Urinary bladder (tissue), 4 donors: ENCODE results near the gene ICAM2. TPM values are rescaled to one million over a fixed set of nuclear protein-coding genes. Genes with fewer than 3 reads are reported as not detected.
A peak's percentile ranks its signal among the peaks of the same experiment; 100 is the strongest.
"Not testable (repeated sequence)": the region's sequence is repeated elsewhere in the genome, so short reads cannot be mapped to it uniquely, and the experiment has no call there.

Experiments used
- DNase-seq: peaks from one replicate; pipeline ENCODE4 v3.0.0-alpha.2; 2015; ENCODE audit errors: extremely low spot score
- H3K27ac ChIP-seq: one replicate; pipeline ENCODE4 v1.5.1; 2013; ENCODE audit warnings: low read depth, mild to moderate bottlenecking, moderate library complexity
- H3K36me3 ChIP-seq: one replicate; pipeline ENCODE4 v1.6.1; 2013; ENCODE audit warnings: mild to moderate bottlenecking, moderate library complexity; ENCODE audit not compliant: insufficient read depth
- H3K4me1 ChIP-seq: one replicate; pipeline ENCODE4 v1.6.1; 2013; ENCODE audit warnings: mild to moderate bottlenecking, moderate library complexity; ENCODE audit not compliant: insufficient read depth
- H3K4me3 ChIP-seq: one replicate; pipeline ENCODE4 v1.5.1; 2013; ENCODE audit warnings: low read depth, low read length
- WGBS: extraction: QIAGEN DNeasy Blood & Tissue Kit; methylation state at CpG from one replicate; pipeline ENCODE4 v1.1.7; 2013; 5-methylcytosine and 5-hydroxymethylcytosine counted together
- polyA plus RNA-seq: library from polyadenylated mRNA; stranded (reverse); fragments of 200-250 nt; gene quantifications from one replicate; pipeline ENCODE4 v1.2.3, GENCODE V29; 2013
- total RNA-seq: library from RNA; depleted of rRNA; stranded (reverse); fragments of >200 nt; gene quantifications from one replicate; pipeline ENCODE4 v1.2.3, GENCODE V29; 2014
- donor health status: healthy with polysubstance abuse.
- donor health status: healthy.

Gene ICAM2
- total and polyA plus RNA-seq, 2 donors, result 29.0 to 38.3 TPM

GRCh38 chr17:64009571-64010402, 10.6 kb downstream of the ICAM2 start:
- Histone ChIP-seq H3K4me3 (no peak overlapping the region), H3K27ac (peak overlapping the region; percentile 65), H3K4me1 (no peaks in the 10 kb centered on the region), H3K36me3 (no peaks in the 10 kb centered on the region)
- WGBS, result 62% methylated on average over 8 of the region's 8 CpGs
- no peak for DNase-seq

DNA sequence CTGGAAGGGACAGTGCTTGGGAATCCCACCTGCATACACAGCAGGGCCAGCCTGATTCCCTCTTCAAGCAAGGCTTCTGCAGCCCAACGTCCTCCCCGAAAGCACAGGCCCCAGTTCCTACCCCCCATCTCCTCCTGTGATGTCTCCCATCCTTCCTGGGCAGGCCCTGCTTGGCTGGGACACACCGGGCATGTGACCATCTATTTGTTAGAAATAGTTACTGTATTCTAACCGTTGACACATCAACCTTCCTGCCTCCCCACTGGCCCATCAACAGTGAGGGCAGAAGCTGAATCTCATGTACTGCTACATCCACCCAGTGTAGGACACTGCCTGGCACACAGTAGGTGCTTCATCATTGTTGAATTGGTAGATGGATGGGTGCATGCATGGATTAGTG, 11.6 kb downstream of the ICAM2 start:
- Histone ChIP-seq H3K27ac (no peak overlapping the region), H3K4me1 (no peaks in the 10 kb centered on the region), H3K36me3 (no peaks in the 10 kb centered on the region), H3K4me3 (no peak overlapping the region)
- 66% methylated on average over 4 of the region's 4 CpGs for WGBS
- no peak for DNase-seq

- Histone ChIP-seq H3K4me3 (no peak overlapping the region), H3K27ac (no peak overlapping the region), H3K36me3 (no peaks in the 10 kb centered on the region), H3K4me1 (no peaks in the 10 kb centered on the region)
- 82% methylated on average over 5 of the region's 5 CpGs for WGBS
- no peak for DNase-seq
These were observed 12.1 kb downstream of the ICAM2 start for GRCh38 chr17:64008346-64008745.

DNA sequence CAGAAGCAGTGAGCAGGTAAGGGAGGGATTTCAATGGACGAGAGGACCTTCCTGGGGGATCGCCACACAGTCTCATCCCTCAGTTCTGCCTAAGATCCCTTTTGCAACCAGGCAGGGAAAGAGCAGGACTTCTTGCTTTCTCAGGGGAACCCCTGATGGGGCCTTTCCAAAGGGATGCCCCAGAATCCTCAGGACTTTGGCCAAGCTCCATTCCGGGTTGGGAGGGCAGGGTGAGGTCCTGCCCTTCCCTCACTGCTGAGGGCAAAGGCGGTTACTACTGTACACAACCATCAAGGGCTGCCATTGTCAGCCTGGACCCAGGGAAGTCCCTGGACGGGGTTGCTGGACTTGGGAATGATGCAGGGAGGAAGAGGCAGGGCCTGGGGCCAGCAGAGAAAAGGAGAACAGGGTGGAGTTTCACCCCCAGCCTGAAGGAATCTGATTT, 12.6 kb downstream of the ICAM2 start:
- DNase-seq, result no peak
- 64% methylated on average over 5 of the region's 5 CpGs for WGBS
- no peak overlapping the region for H3K27ac ChIP-seq

GRCh38 chr17:64007089-64007837, 13.2 kb downstream of the ICAM2 start:
- DNase-seq, H3K4me3 ChIP-seq, H3K27ac ChIP-seq, H3K4me1 ChIP-seq, H3K36me3 ChIP-seq: not testable (repeated sequence)
- 91% methylated on average over 5 of the region's 5 CpGs for WGBS

More for the DNA sequence above, 12.6 kb downstream of the ICAM2 start:
- no peaks in the 10 kb centered on the region for H3K4me1 ChIP-seq
- no peaks in the 10 kb centered on the region for H3K36me3 ChIP-seq
- H3K4me3 ChIP-seq, result no peak overlapping the region

GRCh38 chr17:64006361-64007088, 13.9 kb downstream of the ICAM2 start:
- H3K4me1 ChIP-seq, result no peaks in the 10 kb centered on the region
- no peak overlapping the region for H3K4me3 ChIP-seq
- 68% methylated on average over 13 of the region's 13 CpGs for WGBS
- DNase-seq, result no peak
- no peaks in the 10 kb centered on the region for H3K36me3 ChIP-seq
- H3K27ac ChIP-seq, result no peak overlapping the region

DNA sequence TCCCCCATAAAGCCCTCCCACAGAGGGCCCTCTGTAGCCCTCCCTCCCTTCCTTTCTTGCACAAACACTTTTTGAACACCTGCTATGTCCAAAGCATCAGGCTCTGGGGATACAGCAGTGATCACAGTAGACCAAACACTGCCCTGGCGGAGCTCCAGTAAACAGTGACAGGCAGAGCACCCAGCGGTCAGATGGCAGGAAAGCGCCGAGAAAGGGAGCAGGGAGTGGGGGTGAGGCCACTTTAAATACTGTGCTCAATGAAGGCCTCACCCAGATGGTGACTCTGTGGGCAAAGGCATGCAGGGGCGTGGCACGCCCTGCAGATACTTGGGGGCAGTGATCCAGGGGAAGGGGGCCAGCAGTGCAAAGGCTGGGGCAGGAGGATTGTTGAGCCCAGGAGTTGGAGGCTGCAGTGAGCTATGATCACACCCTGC, 14.7 kb downstream of the ICAM2 start:
- no peaks in the 10 kb centered on the region for H3K4me1 ChIP-seq
- no peak overlapping the region for H3K4me3 ChIP-seq
- 48% methylated on average over 6 of the region's 6 CpGs for WGBS
- no peak overlapping the region for H3K27ac ChIP-seq
- no peaks in the 10 kb centered on the region for H3K36me3 ChIP-seq
- DNase-seq, result no peak

DNA sequence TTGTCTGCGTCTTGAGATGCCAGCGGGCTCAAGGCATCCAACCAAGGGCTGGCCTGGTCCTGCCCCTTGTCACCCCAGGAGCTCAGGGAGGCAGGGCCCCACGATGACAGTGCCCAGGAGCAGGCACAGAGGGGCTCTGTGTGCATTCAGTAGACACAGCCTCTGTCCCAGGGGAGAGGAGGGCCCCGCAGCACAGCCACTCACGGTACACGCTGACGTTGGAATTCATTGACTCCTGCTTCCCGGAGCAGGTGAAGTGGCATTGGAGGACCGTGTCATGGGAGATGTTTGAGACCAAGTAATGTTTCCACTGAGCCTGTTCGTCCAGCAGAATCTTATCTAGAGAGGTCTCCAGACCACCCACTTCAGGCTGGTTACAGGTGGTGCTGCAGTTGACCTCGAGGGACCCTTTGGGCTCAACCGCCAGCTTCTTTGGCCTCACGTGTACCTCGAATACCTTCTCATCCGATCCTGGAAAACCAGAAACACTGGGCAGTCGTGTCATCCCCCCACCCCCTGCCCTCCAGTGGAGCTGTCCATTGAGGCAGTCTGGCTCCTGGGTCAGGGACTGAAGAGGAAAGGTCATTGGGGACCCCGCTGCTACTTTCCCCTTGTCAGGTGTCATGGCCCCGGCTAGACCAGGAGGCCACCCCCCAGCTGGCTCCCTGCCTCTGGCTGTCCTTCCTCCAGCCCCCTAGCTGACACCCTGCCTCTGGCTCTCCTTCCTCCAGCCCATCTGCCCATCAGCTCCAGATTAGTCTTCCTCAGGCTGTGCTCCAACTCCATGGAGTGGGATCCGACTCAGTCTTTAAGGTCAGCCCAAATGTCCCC, 15.3 kb downstream of the ICAM2 start:
- no peak overlapping the region for H3K27ac ChIP-seq
- 76% methylated on average over 19 of the region's 19 CpGs for WGBS
- no peaks in the 10 kb centered on the region for H3K36me3 ChIP-seq
- no peak for DNase-seq
- no peaks in the 10 kb centered on the region for H3K4me1 ChIP-seq
- H3K4me3 ChIP-seq, result no peak overlapping the region

DNA sequence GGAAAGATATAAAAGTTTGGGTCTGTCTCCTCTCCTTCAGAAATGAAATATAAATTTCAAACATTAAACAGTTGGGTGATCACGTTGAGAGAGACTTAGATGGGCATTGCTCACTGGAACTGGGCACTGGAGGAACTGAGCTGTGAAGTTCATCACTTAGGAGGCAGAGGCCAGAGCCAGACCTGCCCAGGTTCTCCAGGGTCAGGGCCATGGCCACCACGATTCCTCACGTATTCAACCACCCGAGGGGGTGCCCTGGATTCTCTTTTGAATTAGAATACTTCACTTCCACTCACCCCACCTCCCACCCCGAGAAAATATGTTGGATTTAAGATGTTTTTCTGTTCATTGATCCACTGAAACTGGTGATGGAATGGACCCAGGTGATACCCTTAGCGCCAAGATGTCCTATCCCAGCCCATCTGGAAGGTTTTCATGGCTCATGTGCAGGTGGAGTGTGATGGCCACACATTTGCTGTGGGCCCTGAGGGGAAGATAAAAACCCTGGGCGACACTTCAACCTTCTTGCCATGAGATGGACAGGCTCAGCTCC, 16.1 kb downstream of the ICAM2 start:
- H3K36me3 ChIP-seq, result no peaks in the 10 kb centered on the region
- no peaks in the 10 kb centered on the region for H3K4me1 ChIP-seq
- no peak overlapping the region for H3K27ac ChIP-seq
- no peak overlapping the region for H3K4me3 ChIP-seq
- WGBS, result 92% methylated on average over 7 of the region's 7 CpGs
- DNase-seq, result no peak

DNA sequence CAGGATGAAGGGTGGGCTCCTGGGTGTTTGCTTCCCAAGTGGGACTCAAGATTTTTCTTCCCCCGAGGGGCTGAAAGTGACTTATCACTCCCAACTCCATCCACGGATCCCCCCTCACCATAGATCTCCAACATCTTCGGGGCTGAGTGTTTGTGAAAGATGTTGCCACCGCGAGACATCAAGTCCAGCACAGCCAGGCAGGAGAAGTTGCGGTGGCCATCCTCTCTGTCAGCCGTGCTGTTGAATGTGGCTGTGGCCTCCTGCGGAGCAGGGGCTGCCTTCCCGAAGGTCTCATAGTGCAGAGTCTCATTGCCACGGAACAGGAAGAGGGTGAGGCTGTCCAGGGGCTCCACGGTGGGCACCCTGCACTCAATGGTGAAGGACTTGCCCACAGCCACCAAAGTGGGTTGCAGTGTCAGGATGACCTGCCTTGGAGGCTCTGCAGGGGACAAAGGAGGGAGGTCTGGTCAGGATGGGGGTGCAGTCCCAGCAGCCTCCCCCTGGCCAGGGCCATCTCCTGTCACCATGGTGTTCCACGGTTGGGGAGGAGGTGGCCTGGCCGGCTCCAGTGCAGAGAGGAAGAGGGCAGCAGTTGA, 16.8 kb downstream of the ICAM2 start:
- H3K27ac ChIP-seq, result no peak overlapping the region
- DNase-seq, result no peak
- 89% methylated on average over 13 of the region's 13 CpGs for WGBS

GRCh38 chr17:64002658-64003525, 17.5 kb downstream of the ICAM2 start:
- Histone ChIP-seq H3K4me1 (no peaks in the 10 kb centered on the region), H3K4me3 (no peak overlapping the region), H3K27ac (no peak overlapping the region), H3K36me3 (no peaks in the 10 kb centered on the region)
- 88% methylated on average over 22 of the region's 22 CpGs for WGBS
- no peak for DNase-seq

More for the DNA sequence above, 16.8 kb downstream of the ICAM2 start:
- Histone ChIP-seq H3K4me1 (no peaks in the 10 kb centered on the region), H3K4me3 (no peak overlapping the region), H3K36me3 (no peaks in the 10 kb centered on the region)
